Loucy (cell line): ENCODE measurements around the gene BCR.

Experiments used
- H2AFZ ChIP-seq: fragments of 200-600 bp; sonication (generic); 2 replicates; pipeline ENCODE4 v1.6.0; 2016; ENCODE audit warnings: antibody characterized with exemption, mild to moderate bottlenecking, low read length, moderate library complexity
- H3F3A ChIP-seq: fragments of 200-600 bp; 2 replicates; pipeline ENCODE4 v1.6.0; 2016; ENCODE audit warnings: antibody characterized with exemption, low read depth, mild to moderate bottlenecking
- H3K27me3 ChIP-seq: fragments of 200-600 bp; sonication (generic); 2 replicates; pipeline ENCODE4 v1.6.1; 2014; ENCODE audit warnings: low read length, mild to moderate bottlenecking; ENCODE audit not compliant: insufficient read depth, poor library complexity, severe bottlenecking
- H3K36me3 ChIP-seq: fragments of 200-600 bp; sonication (generic); 2 replicates; pipeline ENCODE4 v1.6.1; 2016; ENCODE audit warnings: low read length; ENCODE audit not compliant: insufficient read depth
- H3K4me1 ChIP-seq: fragments of 200-600 bp; sonication (generic); 2 replicates; pipeline ENCODE4 v1.5.1; 2014; ENCODE audit warnings: low read length, mild to moderate bottlenecking; ENCODE audit not compliant: insufficient read depth, poor library complexity, severe bottlenecking
- H3K4me2 ChIP-seq: fragments of 200-600 bp; sonication (generic); 2 replicates; pipeline ENCODE4 v1.6.0; 2014; ENCODE audit warnings: antibody characterized with exemption, low read length, low read depth, mild to moderate bottlenecking; ENCODE audit not compliant: poor library complexity, severe bottlenecking
- H3K4me3 ChIP-seq: fragments of 200-600 bp; sonication (generic); 2 replicates; pipeline ENCODE4 v1.5.1; 2014; ENCODE audit warnings: low read length, mild to moderate bottlenecking, mixed read lengths; ENCODE audit not compliant: poor library complexity, severe bottlenecking
- H3K79me2 ChIP-seq: fragments of 200-600 bp; sonication (generic); 2 replicates; pipeline ENCODE4 v1.6.1; 2014; ENCODE audit warnings: low read length; ENCODE audit not compliant: insufficient read depth
- H3K9ac ChIP-seq: fragments of 200-600 bp; sonication (generic); 2 replicates; pipeline ENCODE4 v1.6.0; 2014; ENCODE audit warnings: mild to moderate bottlenecking, low read depth, low read length, moderate library complexity; ENCODE audit not compliant: poor library complexity, severe bottlenecking
- H3K9me2 ChIP-seq: fragments of 200-600 bp; sonication (generic); replicated peaks from 2 replicates; pipeline ENCODE4 v1.6.1; 2016; ENCODE audit warnings: low read depth, low read length, mixed read lengths
- H3K9me3 ChIP-seq: fragments of 200-600 bp; sonication (generic); 2 replicates; pipeline ENCODE4 v1.6.1; 2014; ENCODE audit warnings: mild to moderate bottlenecking, antibody characterized with exemption, low read length, low read depth; ENCODE audit not compliant: insufficient read depth
- H4K20me1 ChIP-seq: fragments of 200-600 bp; sonication (generic); 2 replicates; pipeline ENCODE4 v1.6.0; 2014; ENCODE audit warnings: antibody characterized with exemption, low read length, mild to moderate bottlenecking; ENCODE audit not compliant: insufficient read depth, poor library complexity, severe bottlenecking
- CTCF ChIP-seq: fragments of 200-600 bp; sonication (generic); conservative IDR thresholded peaks from 2 replicates; pipeline ENCODE4 v1.5.1; 2014; ENCODE audit warnings: mild to moderate bottlenecking, antibody characterized with exemption, low read length
- EZH2phosphoT487 ChIP-seq: fragments of 200-600 bp; IDR thresholded peaks from 2 replicates; pipeline ENCODE4 v1.6.1; 2018; ENCODE audit warnings: antibody characterized with exemption, mild to moderate bottlenecking, moderate library complexity, borderline replicate concordance

BCR gene

DNA sequence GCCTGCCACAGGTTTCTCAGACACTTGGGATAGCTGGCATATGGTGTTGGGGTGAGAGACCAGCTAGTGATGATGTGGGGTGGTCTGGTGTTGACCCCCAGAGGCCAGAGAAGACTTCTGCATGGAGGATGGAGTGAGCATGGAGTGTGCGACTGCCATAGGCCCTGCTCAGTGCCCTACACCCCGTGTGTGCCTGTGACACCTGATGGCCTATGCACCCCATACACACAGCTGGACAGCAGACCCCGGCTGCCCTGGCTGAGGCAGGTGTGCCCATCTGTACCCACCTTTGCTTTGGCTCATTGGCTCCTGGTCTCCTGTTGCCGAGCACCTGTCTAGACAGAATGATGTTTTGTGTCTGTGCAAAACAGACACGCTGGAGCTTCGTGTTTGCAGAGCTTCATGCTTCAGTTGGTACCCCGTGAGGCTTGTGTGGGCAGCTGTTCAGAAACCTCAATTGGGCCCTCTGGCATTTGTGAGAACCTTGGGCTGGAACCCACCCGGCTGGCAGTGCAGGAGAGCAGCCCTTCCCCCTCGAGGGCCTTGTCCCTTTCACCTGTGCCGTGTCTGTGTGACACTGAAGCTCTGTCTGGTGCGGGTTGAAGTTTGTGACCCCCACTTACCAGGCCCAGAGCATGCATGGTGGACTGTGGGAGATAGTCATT is 27.6 kb downstream of the BCR start:
- Histone ChIP-seq H3F3A (no peaks in the 10 kb centered on the region), H3K4me1 (peaks cover 23% of the 10 kb centered on the region), H3K9me2 (no peaks in the 10 kb centered on the region), H4K20me1 (peaks cover 77% of the 10 kb centered on the region), H3K27me3 (no peaks in the 10 kb centered on the region), H3K9ac (no peak overlapping the region), H3K79me2 (peaks cover 99% of the 10 kb centered on the region), H3K36me3 (peaks cover 80% of the 10 kb centered on the region; the same call in 1 of the 2 replicates), H3K4me2 (no peak overlapping the region), H2AFZ (no peak overlapping the region), H3K9me3 (no peaks in the 10 kb centered on the region), H3K4me3 (no peak overlapping the region)
- TF ChIP-seq CTCF (no peak), EZH2phosphoT487 (no peak)

GRCh38 chr22:23210428-23211170 is 30.3 kb downstream of the BCR start:
- TF ChIP-seq CTCF (no peak), EZH2phosphoT487 (no peak)
- Histone ChIP-seq H3K27me3 (no peaks in the 10 kb centered on the region), H3K4me2 (no peak overlapping the region), H2AFZ (no peak overlapping the region), H3F3A (peaks cover 14% of the 10 kb centered on the region), H3K79me2 (peaks cover 98% of the 10 kb centered on the region), H3K4me3 (no peak overlapping the region), H3K9me3 (no peaks in the 10 kb centered on the region), H3K9me2 (no peaks in the 10 kb centered on the region), H3K36me3 (peaks cover 54% of the 10 kb centered on the region; the same call in 1 of the 2 replicates), H4K20me1 (peaks cover 63% of the 10 kb centered on the region), H3K9ac (no peak overlapping the region), H3K4me1 (peaks cover 50% of the 10 kb centered on the region)

DNA sequence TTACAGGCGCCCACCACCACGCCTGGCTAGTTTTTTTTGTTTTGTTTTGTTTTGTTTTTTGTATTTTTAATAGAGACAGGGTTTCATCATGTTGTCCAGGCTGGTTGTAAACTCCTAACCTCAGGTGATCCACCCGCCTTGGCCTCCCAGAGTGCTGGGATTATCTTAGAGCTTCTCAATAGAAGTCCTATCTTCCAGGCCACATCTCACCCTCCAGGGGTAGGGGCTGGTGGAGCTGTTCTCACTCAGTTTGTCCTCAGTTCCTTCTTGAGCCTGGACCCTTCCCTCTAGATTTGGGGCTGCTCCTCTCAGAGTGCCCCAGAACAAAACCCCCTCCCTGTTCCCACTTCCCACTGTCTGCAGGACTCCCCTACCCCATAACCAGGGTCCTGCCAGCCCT is 31.3 kb downstream of the BCR start:
- H3K9me2 ChIP-seq = no peaks in the 10 kb centered on the region
- peak overlapping the region; percentile 100 for H3K9ac ChIP-seq
- no peak for TF ChIP-seq EZH2phosphoT487
- peaks cover 57% of the 10 kb centered on the region for H4K20me1 ChIP-seq
- H3K9me3 ChIP-seq = no peaks in the 10 kb centered on the region
- H3K4me3 ChIP-seq = no peak overlapping the region
- no peak overlapping the region for H2AFZ ChIP-seq
- H3K36me3 ChIP-seq = peaks cover 48% of the 10 kb centered on the region; the same call in 1 of the 2 replicates
- no peaks in the 10 kb centered on the region for H3K27me3 ChIP-seq
- H3K4me2 ChIP-seq = no peak overlapping the region
- H3K79me2 ChIP-seq = peaks cover 88% of the 10 kb centered on the region
- H3K4me1 ChIP-seq = peaks cover 56% of the 10 kb centered on the region
- H3F3A ChIP-seq = peaks cover 19% of the 10 kb centered on the region
